Activated CD4-positive, CD25-positive, alpha-beta regulatory T cell treated with anti-CD3 and anti-CD28 coated beads, Interleukin-2, amount 50 U/mL, for 16 hours (primary cell): ENCODE results near the gene CPNE6.
A peak's percentile ranks its signal among the peaks of the same experiment; 100 is the strongest.
"Not testable (repeated sequence)": the region's sequence is repeated elsewhere in the genome, so short reads cannot be mapped to it uniquely, and the experiment has no call there.

Source experiments
- DNase-seq: peaks from one replicate; pipeline ENCODE4 v3.0.0-alpha.2; 2020; ENCODE audit warnings: low read depth, low spot score

CPNE6 gene

DNA sequence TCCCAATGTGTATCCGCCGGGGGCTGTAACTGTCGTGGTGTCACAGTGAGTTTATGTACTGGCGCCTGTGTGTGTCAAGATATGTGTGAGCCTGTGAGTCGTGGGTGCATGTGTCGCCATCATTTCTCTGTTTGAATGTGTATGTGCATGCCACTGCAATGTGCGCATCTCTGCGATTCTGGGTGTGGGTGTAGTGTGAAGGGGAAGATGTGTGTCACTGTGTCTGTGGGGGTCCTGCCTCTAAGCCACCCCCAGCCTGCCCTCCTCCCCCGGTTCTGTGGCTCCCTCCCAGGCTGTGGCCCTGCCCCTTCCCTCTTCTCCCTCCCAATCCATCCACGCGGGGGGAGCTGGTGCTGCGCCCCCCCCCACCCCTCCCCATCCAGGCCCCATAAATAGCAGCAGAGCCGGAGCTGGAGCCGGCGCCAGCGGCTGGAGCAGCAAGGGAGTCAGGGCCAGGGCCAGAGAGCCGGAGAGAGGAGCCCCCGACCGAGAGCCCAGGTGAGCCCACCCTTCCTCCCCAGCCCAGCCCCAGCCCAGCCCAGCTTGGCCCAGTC is at the start of gene CPNE6:
Gene CPNE6, plus strand, starts transcription at position 419 of the 554 bp plus-strand sequence. CDS start 1,375 bp downstream, outside the sequence.
- no peak for DNase-seq

DNA sequence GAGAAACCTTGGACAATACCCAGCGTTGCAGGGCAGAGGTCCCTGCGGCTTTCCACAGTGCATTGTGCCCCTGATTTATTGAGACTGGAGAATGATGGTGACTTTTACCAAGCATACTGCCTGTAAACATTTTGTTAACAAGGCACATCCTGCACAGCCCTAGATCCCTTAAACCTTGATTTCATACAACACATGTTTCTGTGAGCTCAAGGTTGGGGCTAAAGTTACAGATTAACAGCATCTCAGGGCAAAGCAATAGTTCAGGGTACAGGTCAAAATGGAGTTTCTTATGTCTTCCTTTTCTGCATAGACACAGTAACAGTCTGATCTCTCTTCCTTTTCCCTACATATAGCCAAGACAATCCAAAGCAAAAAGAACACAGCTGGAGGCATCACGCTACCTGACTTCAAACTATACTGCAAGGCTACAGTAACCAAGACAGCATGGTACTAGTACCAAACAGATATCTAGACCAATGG is 46.4 kb upstream of the CPNE6 start:
- DNase-seq: not testable (repeated sequence)

DNA sequence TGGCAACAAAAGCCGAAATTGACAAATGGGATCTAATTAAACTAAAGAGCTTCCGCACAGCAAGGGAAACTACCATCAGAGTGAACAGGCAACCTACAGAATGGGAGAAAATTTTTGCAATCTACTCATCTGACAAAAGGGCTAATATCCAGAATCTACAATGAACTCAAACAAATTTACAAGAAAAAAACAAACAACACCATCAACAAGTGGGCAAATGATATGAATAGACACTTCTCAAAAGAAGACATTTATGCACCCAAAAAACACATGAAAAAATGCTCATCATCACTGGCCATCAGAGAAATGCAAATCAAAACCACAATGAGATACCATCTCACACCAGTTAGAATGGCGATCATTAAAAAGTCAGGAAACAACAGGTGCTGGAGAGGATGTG is 41.7 kb upstream of the CPNE6 start:
- DNase-seq: not testable (repeated sequence)

DNA sequence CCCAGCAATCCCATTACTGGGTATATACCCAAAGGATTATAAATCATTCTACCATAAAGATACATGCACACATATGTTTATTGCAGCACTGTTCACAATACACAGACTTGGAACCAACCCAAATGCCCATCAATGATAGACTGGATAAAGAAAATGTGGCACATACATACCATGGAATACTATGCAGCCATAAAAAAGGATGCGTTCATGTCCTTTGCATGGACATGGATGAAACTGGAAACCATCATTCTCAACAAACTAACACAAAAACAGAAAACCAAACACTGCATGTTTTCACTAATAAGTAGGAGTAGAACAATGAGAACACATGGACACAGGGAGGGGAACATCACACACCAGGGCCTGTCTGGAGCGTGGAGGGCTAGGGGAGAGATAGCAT is 40.0 kb upstream of the CPNE6 start:
- DNase-seq: not testable (repeated sequence)

DNA sequence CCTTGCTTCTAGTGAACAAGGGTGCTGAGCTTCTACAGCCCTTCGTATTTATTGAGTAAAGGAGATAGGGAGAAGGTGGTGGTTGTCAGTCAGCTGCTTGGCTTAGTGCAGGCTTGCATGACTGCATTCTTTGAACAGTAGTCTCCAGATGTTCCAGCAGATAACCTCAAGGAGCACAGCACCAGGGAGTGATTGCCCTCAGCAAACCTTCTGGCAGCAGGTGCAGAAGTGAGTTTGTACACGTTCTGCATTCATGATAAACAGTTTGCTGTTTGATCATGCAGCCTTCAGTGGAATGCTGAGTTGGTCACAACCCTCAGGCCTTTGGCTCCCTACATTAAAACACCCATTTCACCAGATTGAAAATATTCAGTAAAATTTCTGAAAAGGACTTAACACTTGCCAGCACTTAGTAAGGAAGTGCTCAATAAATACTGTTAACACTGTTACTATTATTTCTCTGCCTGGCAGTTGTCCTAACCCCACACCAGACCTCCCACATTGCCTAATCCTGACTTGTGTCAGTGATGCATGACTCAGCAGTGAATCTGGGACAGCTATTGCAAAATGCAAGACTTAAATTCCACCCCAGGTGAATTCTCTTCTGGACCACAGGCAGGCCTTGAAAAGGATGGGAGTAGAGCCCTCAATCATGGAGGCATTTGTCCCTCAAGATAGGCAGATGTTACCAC is 38.5 kb upstream of the CPNE6 start:
- DNase-seq: no peak

DNA sequence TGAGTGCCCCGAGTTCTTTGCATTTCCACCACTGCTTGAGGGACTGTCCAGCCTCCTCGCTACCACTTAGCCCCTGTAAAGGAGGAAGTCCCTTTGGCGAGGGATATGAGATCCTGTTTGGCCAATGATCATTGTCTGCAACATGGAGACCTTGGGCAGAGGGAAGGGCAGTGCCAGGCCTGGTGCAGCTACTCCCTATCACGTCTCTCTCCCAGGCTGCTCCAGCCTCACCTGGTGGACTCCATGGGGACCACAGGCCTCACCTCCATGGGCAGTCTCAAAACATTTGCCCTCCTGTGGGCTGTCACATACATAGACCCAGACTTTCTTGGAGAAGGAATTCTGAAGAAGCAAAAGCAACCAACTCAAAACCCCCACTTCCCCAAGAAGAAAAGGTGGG is 35.6 kb upstream of the CPNE6 start:
- not testable (repeated sequence) for DNase-seq

DNA sequence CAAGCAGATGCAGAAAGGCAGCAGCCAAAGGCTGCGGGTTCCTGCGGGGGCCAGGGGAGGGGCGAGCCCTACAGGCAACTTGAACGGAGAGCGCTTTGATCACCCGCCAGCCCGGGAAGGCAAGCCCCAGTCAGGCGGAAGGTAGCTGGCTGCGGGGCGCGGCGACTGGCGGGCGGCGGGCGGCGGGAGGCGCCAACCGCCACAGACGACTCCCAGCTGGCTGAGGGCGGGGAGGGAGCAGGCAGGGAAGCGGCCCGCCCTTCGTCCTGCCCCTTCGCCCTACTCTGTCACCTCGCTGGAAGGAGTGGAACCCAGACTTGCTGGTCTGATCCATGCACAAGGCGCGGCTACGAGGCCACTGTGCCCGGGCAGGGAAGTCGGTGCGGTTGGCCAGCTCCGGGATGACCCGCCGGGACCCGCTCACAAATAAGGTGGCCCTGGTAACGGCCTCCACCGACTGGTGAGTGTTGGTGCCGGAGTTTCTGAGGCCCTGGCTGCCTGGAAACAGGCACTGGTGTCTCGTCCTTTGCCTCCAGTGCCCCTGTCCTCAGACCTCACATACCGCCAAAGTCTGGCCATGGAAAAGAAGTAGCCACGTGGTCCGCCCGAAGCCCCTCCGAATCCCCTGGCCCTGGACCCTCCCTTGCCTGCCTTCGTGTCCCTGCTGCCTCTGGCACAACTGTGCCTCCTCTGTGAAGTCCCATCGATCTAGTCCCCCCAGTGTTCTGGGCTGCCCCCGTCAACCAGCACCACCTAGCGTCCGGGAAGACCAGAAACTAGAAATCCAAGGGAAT is 35.0 kb upstream of the CPNE6 start:
- DNase-seq: no peak

DNA sequence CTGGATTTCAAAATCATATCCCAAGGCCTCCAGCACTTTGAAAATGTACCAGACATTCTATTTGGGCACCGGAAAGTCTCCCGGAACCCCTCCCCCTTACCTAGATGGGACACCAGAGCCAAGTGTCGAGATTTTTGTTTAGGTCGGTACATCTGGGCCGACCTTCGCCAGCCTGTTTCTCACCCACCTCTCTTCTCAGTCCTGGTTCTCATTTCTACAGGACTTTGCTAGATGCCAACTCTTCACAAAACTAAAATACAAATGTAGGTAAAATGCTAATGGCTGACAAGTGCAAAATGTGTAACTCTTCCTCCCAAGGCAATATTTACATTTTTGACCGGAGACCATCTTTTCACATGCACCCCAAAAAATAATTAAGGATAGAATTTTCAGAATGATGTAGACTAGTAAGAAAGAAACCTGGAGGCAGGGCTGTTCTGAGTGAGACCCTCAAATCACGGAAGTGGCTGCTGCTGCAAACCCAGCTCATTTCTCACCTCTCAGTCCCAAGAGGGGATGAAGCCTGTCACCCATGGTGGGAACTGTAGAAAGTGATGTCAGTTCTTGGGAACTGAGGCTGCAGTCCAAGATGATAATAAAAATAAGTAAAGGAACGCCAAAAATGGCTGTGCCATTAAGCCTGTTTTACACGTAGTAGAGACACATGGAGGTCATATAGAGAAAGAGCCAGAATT is 34.3 kb upstream of the CPNE6 start:
- not testable (repeated sequence) for DNase-seq

DNA sequence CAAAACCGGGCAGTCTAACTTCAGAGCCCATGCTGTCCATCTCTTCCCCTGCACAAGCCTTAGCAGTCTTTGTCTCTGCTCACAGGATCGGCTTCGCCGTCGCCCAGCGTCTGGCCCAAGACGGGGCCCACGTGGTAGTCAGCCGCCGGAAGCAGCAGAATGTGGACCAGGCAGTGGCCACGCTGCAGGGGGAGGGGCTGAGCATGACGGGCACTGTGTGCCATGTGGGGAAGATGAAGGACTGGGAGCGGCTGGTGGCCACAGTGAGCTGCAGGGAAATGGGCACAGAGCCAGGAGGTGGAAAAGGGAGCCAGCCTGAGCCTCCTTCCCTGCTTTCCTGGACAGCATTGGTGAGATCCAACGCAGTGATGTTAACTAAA is 33.7 kb upstream of the CPNE6 start:
- DNase-seq: no peak

DNA sequence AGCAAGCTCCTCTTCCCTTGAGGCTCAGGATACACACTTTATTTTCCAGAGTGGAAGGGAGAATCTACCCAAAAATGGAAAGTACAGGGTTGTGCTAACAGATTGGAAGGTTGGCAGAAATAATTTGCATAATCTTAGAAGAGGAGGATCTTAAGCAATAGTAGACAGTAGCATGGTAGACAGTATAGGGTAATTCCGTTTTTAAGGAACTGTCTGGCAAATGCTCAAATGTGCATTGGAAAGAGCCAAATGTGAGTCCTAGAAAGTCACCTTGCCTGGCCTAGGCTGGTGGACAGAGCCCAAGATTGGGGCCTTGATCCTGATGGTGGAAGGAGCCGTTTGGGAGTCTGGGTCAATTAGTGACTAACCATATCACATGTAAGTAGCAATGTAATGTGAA is 32.7 kb upstream of the CPNE6 start:
- DNase-seq: no peak

DNA sequence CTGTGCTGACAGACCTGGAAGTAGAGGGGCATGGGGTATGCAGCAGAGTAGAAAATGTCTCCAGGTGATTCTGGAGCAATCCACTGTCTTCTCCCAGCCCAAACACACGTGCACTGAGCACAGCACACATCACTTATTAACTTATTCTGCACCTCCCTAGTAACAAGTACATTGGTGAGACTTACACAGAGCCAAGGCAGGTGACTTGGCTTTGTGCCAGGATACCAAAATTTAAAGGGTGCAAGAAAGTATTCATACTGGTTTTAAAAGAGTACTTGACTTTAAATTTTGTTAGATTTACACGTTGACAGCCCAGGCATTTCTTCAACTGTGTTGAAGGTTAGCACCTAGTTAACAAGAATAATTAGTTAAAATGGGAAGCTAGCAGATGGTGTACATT is 30.7 kb upstream of the CPNE6 start:
- DNase-seq: no peak

DNA sequence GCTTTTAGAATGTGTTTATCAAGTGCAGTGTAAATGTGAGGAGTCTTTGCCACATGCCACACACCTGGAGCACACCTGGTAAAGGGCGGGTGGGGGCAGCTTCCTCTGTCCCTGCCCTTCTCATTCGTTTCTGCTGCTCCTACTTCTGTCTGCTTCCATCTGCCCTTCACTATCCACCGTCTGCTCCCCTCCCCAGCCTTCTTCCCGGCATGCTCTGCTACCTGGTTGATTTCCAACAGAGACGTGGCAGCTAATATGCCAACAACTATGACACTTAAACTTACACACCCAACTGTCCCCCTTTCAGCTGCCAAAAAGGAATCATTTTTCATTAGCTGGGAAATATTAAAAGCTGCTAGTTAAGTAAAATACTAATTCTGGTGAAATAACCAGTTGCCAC is 28.6 kb upstream of the CPNE6 start:
- no peak for DNase-seq

DNA sequence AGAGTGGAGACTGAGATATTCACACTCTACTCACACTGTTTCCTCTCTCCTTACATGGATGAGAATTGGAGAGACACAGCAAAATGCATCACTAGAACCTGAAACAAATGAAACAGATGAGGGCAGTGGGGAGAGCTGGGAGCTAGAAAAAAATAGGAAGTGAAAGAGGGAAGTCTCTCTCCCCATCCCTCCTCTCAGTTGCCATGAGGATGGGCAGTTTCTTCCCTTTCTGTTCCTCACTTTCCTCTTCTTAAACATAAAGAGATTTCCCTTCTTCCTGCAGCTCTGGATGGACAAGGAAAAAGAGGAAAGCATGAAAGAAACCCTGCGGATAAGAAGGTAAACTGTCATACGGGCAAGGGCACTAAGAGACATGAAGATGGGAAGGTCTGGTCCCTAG is 22.4 kb upstream of the CPNE6 start:
- not testable (repeated sequence) for DNase-seq

DNA sequence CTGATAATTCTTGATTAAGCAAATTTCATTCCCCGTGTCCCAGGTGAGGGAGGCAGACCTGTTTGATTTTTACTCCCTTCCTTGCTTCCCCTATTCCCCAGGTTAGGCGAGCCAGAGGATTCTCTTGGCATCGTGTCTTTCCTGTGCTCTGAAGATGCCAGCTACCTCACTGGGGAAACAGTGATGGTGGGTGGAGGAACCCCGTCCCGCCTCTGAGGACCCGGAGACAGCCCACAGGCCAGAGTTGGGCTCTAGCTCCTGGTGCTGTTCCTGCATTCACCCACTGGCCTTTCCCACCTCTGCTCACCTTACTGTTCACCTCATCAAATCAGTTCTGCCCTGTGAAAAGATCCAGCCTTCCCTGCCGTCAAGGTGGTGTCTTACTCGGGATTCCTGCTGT is 20.6 kb upstream of the CPNE6 start:
- DNase-seq: not testable (repeated sequence)

DNA sequence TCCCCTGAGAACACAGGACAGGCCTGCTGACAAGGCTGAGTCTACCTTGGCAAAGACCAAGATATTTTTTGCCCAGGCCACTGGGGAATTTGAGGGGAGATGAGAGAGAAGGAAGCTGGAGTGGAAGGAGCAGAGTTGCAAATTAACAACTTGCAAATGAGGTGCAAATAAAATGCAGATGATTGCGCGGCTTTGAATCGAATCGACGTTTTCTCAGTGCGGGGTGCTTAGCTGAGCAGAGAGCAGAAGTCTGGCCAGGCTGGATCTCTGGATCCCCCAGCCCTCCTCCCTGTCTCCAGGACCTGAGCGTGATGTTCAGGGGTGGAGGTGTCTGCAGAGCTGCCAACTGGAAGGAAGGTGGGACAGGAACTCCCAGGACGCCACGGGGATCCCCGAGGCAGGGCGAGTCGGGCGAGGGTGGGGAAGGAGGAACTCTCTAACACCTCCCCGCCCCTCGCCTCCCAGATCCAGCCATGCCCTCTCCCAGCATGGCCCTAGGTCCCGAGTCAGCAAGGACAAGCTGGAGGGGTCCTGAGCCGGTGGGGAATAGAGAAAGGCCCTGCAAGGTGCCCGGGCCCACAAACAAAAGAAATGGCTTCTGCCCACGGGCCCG is 20.1 kb upstream of the CPNE6 start:
- DNase-seq: no peak

DNA sequence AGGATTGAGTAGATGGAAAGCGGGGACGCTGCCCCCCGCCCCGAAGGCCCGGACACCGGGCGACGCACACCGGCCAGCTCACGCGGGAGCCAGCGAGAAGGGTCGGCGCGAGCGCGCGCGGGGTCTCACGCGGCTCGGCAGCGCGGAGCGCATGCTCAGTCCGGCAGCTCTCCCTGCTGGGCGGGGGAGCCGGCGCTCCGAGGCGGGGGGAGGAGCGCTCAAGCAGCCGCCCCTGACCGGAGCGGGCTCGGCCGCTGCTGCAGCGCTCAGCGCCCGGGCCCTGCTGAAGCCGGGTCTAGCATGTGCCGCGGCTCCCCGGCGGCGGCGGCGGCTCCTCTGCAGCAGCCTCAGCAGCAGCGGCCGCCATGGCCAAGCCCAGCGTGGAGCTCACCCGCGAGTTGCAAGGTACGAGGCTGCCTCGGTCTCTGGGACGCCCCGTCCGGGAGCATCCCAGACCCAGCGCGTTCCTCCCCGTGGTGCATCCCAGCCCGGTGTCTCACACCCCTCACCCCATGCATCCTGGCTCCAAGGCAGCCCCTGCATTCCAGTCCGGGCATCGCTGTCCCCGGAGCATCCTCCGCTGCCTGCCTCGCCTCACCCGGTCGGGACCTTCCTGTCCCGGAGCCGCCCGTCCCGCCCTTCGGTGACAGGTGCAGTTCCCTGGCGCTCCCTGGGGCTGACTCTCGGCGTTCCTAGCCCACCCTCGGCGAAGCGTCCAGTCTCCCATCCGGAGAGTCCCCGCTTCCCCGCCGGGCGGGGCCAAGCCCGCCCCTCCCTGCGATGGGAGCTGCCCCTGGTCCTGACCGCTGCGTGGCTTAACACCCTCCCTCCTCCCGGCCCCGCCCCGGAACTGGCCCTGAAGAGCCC is 19.3 kb upstream of the CPNE6 start, which contains the start of gene CARMIL3:
Gene CARMIL3, plus strand, starts transcription at position 221 of the 867 bp plus-strand sequence. Its CDS starts 145 bp downstream, at position 366.
- DNase-seq: no peak

DNA sequence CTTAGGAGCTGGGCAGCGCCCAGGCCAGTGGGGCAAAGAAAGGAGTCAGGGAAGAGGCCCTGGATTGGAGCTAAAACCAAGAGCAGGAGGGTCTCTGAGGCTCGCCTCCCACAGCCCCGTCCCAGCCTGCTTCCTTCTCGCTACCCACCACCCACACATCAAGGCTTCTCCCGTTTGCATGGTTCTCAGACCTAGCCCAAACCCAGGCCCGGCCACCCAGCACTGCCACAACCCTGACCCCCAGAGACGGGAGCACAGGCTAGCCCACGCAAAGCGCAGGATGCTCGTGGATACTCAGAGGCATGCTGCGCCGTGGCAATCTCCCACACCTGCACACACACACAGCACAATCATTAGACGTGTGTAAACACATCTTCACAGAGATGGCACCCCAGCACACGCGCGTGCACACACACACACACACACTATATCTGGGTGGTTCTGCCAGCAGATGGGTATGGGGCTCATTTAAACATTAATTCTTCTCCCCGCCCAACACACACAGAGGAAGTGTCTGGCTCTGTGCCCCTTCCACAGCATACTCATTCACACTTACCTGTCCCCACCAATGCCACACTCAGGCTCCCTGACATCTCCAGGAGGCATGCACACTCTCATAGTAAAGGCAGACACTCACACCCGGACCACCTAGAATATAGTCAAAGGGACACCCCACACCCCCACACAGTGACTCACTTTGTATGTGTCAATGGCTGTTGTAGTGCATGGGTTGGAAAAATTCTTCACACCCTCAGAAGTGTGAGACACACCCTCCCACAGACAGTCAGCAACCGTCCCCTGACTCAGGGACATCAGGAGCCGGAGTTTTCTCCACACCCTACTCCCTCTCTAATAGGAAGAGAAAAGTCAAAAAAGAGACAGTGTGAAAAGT is 18.5 kb upstream of the CPNE6 start:
- DNase-seq: peak; percentile 10

DNA sequence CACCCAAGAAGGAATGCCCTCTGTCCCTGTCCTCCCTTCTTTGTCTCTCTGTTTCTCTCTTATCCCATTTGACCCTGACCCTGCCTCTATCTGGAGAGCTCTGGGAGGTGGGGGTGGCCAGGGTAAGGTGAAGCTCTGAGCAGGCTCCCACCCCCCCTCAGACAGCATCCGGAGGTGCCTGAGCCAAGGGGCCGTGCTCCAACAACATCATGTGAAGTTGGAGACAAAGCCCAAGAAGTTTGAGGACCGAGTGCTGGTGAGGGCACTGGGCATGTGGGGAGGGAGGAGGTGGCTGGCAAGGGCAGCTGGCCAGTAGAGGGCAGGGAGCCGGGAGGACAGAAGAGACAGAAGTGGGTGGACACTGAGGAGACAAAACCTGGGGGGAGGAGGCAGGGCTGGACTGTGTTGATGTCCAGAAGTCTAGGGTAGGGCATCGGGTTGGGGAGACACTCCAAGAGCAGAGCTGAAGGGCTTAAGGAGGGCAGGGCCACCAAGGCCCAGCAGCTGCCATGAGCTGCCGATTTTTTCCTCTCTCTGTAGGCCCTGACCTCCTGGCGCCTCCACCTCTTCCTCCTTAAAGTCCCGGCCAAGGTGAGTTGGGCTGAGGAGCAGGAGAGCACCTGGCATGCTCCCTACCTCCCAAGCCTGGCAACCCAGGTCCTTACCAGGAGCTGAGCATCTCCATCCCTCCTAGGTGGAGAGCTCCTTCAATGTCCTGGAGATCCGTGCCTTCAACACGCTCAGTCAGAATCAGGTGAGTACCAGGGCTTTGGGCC is 17.6 kb upstream of the CPNE6 start:
- DNase-seq: no peak

DNA sequence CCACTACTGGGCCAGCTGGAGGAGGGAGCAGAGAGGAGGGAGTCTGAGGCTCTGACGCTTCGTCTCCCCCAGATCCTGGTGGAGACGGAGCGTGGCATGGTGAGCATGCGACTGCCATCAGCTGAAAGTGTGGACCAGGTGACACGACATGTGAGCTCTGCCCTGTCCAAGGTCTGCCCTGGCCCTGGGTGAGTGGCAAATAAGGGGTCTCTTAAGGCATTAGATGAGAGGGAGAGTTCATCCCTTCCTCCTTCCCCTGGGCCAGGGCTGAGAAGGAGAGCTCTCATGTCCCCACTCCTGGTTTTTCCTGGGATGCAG is 17.1 kb upstream of the CPNE6 start:
- DNase-seq: no peak
